Activated naive CD8-positive, alpha-beta T cell (primary cell): ENCODE measurements around the gene RHEB.

Experiments
- H3K27ac Mint-ChIP-seq: one replicate; pipeline ENCODE4 v1.8.0; 2021; ENCODE audit warnings: mixed read lengths
- H3K27me3 Mint-ChIP-seq: one replicate; pipeline ENCODE4 v1.8.0; 2021; ENCODE audit warnings: mixed read lengths
- H3K36me3 Mint-ChIP-seq: one replicate; pipeline ENCODE4 v1.8.0; 2021; ENCODE audit warnings: mixed read lengths
- H3K4me1 Mint-ChIP-seq: one replicate; pipeline ENCODE4 v1.8.0; 2021; ENCODE audit warnings: low read depth, mixed read lengths
- H3K4me3 Mint-ChIP-seq: one replicate; pipeline ENCODE4 v1.8.0; 2021; ENCODE audit warnings: mild to moderate bottlenecking, mixed read lengths
- H3K9me3 Mint-ChIP-seq: one replicate; pipeline ENCODE4 v1.8.0; 2021; ENCODE audit warnings: low read depth, mixed read lengths

RHEB gene

GRCh38 chr7:151446412-151446811, 73.3 kb downstream of the RHEB start:
- no peak overlapping the region for H3K27ac Mint-ChIP-seq
- H3K27me3 Mint-ChIP-seq: peaks cover 3% of the 10 kb centered on the region
- H3K36me3 Mint-ChIP-seq: no peaks in the 10 kb centered on the region
- no peak overlapping the region for H3K4me3 Mint-ChIP-seq
- peaks cover 27% of the 10 kb centered on the region for H3K4me1 Mint-ChIP-seq
- no peaks in the 10 kb centered on the region for H3K9me3 Mint-ChIP-seq

- peaks cover 1% of the 10 kb centered on the region for H3K27me3 Mint-ChIP-seq
- peaks cover 40% of the 10 kb centered on the region for H3K4me1 Mint-ChIP-seq
- no peak overlapping the region for H3K27ac Mint-ChIP-seq
- no peaks in the 10 kb centered on the region for H3K36me3 Mint-ChIP-seq
- no peak overlapping the region for H3K4me3 Mint-ChIP-seq
- no peaks in the 10 kb centered on the region for H3K9me3 Mint-ChIP-seq
Observed at GRCh38 chr7:151444632-151445031, 75.1 kb downstream of the RHEB start.

DNA sequence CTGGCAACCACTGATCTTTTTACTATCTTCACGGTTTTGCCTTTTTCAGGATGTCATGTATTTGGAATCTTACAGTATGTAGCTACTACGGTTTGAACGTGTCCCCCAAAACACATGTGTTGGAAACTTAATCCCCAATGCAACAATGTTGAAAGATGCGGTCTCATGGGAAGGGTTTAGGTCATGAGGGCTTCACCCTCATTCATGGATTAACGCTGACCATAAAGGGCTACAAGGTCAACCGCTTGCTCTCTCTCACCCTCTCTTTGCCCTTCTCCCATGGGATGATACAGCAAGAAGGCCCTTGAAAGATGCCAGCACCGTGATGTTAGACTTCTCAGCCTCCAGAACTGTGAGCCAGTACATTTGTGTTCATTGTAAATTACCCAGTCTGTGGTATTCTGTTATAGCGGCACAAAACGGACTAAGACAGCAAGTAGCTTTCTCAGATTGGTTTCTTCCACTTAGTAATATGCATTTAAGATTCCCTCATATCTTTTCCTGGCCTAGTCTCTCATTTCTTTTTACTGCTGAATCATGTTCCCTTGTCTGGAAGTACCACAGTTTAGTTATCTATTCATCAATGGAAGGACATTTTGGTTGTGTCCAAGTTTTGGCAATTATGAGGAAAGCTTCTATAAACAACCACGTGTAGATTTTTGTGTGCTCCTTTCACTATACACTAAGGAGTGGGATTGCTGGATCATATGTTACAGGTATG, 76.8 kb downstream of the RHEB start:
- Mint-ChIP-seq H3K27ac (no peak overlapping the region), H3K36me3 (no peaks in the 10 kb centered on the region), H3K9me3 (no peaks in the 10 kb centered on the region), H3K4me1 (peaks cover 44% of the 10 kb centered on the region), H3K4me3 (no peak overlapping the region), H3K27me3 (no peaks in the 10 kb centered on the region)

DNA sequence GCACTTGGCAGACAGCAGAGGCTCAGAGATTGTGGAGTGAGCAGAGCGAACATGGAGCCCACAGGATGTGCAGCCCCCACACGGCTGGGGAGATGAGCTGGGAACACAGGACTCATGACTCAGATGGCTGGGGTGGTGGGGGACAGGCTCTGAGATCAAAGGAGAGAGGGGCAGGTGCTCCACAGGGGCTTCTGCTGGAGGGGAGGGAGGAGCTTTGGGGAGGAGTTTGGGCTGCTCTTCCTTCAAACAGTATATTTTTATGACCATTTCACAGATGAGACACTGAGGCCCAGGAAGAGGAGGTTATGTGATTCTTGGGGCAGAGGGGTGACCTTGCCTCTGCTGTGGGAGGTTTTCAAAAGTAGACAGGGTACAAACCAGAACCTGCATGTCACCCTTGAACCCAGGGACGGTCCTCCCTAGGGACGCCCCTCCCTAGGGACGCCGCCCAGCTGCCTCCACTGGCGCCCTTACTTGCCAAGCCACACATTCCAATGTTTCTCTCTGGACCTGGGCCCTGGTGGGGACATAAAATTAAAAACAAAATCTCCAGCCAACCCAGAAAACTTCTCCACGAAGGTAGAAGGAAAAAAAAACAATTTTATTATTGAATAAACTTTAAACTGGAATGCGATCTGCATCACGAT, 78.8 kb downstream of the RHEB start:
- peaks cover 41% of the 10 kb centered on the region for H3K4me1 Mint-ChIP-seq
- H3K27me3 Mint-ChIP-seq: no peaks in the 10 kb centered on the region
- H3K36me3 Mint-ChIP-seq: no peaks in the 10 kb centered on the region
- peak overlapping the region; percentile 7 for H3K27ac Mint-ChIP-seq
- H3K4me3 Mint-ChIP-seq: peak overlapping the region; percentile 66
- H3K9me3 Mint-ChIP-seq: no peaks in the 10 kb centered on the region

DNA sequence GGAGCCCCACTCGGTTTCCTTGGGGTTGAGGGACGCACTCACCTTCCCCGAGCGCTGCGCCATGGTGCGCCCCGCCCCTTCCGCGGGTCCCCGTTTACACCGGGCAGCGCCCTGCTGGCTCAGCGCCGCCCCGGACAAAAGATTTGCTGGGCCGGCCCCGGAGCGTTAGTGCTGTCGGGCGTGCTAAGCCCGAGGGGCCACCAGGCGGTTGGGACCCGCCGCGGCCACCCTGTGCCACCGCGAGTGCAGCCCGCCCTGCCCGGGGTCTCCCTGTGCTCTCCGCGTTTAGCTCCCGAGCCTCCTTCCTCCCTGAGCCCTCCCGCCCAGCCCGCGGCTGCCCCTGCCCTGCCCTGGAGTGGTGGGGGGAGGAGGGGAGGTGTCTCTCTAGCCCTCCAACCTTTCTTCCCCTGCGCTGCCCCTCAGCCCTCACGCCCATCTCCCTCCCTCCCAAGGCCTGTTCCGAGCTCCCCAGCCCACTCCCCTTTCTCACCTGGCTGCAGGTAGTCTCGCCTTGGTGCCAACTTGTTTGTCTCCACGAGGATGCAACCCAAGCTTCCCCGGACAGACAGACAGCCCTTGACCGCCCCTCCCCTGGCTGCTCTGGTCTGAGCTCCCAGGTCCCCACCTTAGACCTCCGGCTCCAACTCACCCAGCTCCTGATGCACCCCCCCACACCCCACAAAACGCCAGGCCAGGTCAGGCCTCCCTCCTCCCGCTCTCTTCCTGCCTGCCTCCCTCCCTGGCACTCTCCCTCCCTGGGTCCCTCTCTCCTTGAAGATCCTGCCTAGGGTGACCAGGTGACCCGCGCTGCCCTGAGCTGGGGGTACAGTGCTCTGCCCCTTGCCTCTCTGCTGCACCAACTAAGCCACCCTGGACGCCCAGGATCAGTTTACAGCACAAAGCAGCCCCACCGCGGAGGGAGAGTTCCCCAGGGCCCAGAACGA, 79.6 kb downstream of the RHEB start, which contains the start of gene CRYGN:
TSS of gene CRYGN (minus strand) at position 287 of the 944 bp plus-strand sequence. CDS start at position 63, 224 bp downstream.
- Mint-ChIP-seq H3K4me3 (peak within 1 kb of the TSS; percentile 66), H3K4me1 (peaks cover 38% of the 10 kb centered on the region), H3K9me3 (no peaks in the 10 kb centered on the region), H3K27ac (no peak within 1 kb of the TSS), H3K36me3 (no peaks in the 10 kb centered on the region), H3K27me3 (no peaks in the 10 kb centered on the region)

DNA sequence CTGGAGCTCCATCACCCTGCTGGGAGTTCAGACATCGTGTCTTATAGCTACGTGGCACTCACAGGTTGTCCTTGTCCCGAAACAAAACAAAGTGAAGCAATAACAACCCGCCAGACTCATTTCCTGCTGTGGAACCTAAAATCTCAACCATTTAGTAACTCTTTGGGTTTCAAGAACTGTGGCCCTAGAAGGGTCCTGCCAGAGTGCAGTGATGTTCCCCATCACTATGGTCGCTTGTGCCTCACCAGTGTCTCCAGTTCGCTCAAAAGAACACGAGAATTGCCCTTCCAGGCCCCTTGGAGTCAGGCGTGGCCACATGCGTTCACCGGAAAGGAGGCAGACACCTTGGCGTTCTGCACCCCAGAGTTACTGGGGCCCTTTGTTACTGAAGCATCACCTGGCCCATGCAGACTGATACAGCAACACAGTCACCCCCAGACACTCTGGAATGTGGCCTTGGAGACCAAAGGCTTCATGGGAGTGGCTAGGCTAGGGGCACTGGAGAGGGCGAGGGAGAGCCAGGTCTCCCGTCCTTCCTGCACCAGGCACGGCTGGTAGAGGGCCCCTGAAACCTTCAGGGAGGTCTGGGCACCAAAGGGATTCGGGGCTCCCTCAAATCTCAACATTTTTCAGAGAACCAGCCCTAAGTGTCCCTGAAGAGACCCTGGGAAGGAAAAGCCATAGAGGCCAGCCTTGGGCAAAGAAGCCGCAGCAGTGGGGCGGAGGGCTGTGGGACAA, 80.7 kb downstream of the RHEB start:
- Mint-ChIP-seq H3K36me3 (no peaks in the 10 kb centered on the region), H3K4me3 (peak overlapping the region; percentile 38), H3K4me1 (peaks cover 35% of the 10 kb centered on the region), H3K9me3 (no peaks in the 10 kb centered on the region), H3K27me3 (no peaks in the 10 kb centered on the region), H3K27ac (no peak overlapping the region)

GRCh38 chr7:151437866-151438516, 81.7 kb downstream of the RHEB start:
- H3K9me3 Mint-ChIP-seq: no peaks in the 10 kb centered on the region
- no peaks in the 10 kb centered on the region for H3K27me3 Mint-ChIP-seq
- H3K4me3 Mint-ChIP-seq: no peak overlapping the region
- H3K36me3 Mint-ChIP-seq: no peaks in the 10 kb centered on the region
- H3K27ac Mint-ChIP-seq: no peak overlapping the region
- peaks cover 40% of the 10 kb centered on the region for H3K4me1 Mint-ChIP-seq

DNA sequence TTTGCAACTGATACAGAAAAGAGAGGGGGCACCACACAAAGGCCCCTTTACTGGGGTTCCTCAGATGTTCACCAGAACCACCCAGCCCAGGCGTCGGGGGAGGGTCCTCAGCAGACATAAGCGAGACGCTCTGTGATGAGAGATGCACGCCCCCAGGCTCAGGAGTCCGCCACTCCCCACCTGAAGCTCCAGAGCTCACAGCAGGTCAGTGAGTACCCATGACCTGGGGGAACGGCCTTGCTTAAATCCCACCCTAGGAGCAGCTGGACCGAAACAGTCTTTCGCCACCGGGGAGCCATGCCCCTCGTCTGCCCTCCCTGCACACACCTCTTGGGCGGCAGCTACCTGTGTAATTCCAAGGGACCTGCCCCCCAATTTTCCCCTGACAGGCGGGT, 82.5 kb downstream of the RHEB start:
- Mint-ChIP-seq H3K4me1 (peaks cover 42% of the 10 kb centered on the region), H3K27ac (no peak overlapping the region), H3K36me3 (no peaks in the 10 kb centered on the region), H3K9me3 (no peaks in the 10 kb centered on the region), H3K27me3 (no peaks in the 10 kb centered on the region), H3K4me3 (no peak overlapping the region)

DNA sequence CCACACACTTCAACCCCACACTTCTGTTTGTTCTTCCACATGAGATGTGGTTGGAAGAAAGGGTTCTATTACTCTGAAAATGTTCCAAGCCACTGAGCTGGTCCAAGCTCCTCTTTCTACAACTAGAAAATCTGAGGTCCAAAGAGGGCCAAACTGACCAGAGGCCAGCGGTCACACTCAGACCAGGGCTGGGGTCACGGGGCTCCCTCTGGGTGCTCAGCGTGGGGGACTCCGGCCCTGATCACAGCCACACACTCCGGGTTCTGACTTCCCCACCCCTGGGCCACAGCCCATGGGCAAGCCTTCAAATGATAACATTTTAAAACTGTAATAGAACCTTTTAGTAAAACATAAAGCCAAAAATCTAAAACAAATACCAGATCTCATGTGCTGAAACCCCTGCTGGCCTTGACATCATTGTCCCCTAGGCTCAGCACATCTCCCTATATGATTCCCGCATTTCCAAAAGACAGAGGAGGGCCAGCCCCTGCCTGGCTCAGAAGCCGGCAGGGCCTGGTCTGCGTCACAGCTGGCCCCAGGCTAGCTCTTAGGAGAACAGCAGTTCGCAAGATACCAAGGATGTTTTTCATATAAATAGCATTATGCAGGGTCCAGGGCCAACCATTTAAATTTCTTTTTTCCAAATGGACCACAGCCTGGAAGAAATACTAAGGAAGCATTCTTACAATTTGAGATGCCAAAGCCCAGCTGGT, 83.1 kb downstream of the RHEB start:
- H3K27ac Mint-ChIP-seq: no peak overlapping the region
- no peak overlapping the region for H3K4me3 Mint-ChIP-seq
- H3K27me3 Mint-ChIP-seq: no peaks in the 10 kb centered on the region
- H3K4me1 Mint-ChIP-seq: peaks cover 42% of the 10 kb centered on the region
- H3K36me3 Mint-ChIP-seq: no peaks in the 10 kb centered on the region
- H3K9me3 Mint-ChIP-seq: no peaks in the 10 kb centered on the region

DNA sequence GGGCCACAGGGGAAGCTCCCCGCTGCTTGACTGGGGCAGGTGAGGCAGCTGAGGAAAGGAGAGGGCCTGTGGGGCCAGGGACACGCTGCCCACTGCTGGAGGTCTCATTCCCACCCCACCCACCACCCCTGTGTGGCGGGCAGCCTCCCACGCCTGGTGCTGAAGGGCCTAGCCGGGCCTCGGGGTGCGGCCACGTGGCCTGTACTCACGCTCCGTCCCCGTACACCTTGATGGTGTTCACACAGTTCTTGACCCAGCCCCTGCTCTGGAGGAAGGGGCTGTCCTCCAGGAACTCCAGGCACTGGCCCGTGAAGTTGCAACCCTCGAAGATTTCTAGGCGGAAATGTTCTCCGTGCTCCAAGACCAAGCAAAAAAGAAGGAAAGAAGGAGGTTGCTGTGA, 83.7 kb downstream of the RHEB start:
- H3K27ac Mint-ChIP-seq: no peak overlapping the region
- no peak overlapping the region for H3K4me3 Mint-ChIP-seq
- no peaks in the 10 kb centered on the region for H3K27me3 Mint-ChIP-seq
- no peaks in the 10 kb centered on the region for H3K36me3 Mint-ChIP-seq
- H3K9me3 Mint-ChIP-seq: no peaks in the 10 kb centered on the region
- H3K4me1 Mint-ChIP-seq: peaks cover 41% of the 10 kb centered on the region

GRCh38 chr7:151435103-151435916, 84.4 kb downstream of the RHEB start:
- no peaks in the 10 kb centered on the region for H3K36me3 Mint-ChIP-seq
- no peak overlapping the region for H3K4me3 Mint-ChIP-seq
- H3K9me3 Mint-ChIP-seq: no peaks in the 10 kb centered on the region
- H3K27ac Mint-ChIP-seq: no peak overlapping the region
- H3K4me1 Mint-ChIP-seq: peaks cover 39% of the 10 kb centered on the region
- H3K27me3 Mint-ChIP-seq: no peaks in the 10 kb centered on the region

DNA sequence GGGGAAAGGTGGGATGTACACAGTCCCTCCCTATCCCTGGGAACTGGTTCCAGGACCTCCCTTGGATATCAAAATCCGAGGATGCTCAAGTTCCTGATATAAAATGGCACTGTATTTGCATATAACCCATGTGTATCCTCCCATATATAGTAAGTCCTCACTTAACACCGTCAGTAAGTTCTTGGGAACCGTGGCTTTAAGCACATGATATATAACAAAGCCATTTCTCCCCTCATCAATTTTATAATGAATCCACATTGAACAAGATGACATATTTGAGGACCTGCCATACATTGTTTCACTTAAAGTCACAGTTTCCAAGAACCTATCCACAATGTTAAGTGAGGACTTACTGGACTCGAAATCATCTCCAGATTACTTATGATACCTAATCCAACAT, 85.1 kb downstream of the RHEB start:
- no peaks in the 10 kb centered on the region for H3K9me3 Mint-ChIP-seq
- no peaks in the 10 kb centered on the region for H3K36me3 Mint-ChIP-seq
- H3K27me3 Mint-ChIP-seq: no peaks in the 10 kb centered on the region
- no peak overlapping the region for H3K27ac Mint-ChIP-seq
- no peak overlapping the region for H3K4me3 Mint-ChIP-seq
- peaks cover 43% of the 10 kb centered on the region for H3K4me1 Mint-ChIP-seq
